Occipital lobe (tissue), 2 donors: ENCODE data around the gene CPED1. TPM values are rescaled to one million over a fixed set of nuclear protein-coding genes. Genes with fewer than 3 reads are reported as not detected.
"Not testable (repeated sequence)": the region's sequence is repeated elsewhere in the genome, so short reads cannot be mapped to it uniquely, and the experiment has no call there.

Experiments used
- DNase-seq: peaks from one replicate; lab custom pipeline; 2025; lab: John Stamatoyannopoulos, UW
- total RNA-seq: library from RNA; depleted of rRNA; stranded (reverse); fragments of >200 nt; gene quantifications from one replicate; pipeline ENCODE4 v1.2.3, GENCODE V29; 2014

The CPED1 gene
- total RNA-seq, 1 donor from 2014 or later, result 3.9 TPM

DNA sequence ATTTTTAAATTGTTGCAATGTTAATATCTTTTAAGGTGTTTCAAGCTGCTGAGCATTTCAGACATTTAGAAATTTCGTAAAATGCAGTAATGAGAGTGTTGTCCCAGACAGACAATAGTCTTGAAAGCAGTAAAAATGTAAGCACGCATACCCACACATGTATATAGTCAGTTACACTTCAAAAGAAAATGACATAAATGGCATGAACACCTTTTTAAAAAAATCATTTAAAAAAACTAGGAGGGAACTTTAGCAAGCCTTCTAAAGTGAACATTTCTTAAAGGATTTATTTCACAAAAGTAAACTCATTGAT is 51.0 kb downstream of the CPED1 start:
- DNase-seq, result no peak

DNA sequence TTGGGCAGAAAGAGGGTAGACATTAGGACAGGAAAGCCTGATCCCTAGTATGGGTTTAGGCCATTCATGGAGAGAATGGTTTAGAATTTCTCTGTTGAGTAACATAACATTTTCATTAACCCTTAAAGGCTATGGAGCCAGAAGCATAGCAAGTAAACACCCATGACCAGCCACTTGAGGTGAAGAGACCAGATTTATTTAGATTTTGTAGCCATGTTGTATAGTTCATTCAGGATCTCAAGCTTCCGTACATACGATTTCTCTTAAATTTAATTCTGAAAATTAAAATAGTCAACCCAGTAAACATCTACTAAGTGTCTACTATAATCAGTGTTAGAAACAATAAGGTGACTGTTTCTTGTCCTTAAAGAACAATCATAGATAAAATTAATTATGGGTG is 51.5 kb downstream of the CPED1 start:
- DNase-seq, result no peak

DNA sequence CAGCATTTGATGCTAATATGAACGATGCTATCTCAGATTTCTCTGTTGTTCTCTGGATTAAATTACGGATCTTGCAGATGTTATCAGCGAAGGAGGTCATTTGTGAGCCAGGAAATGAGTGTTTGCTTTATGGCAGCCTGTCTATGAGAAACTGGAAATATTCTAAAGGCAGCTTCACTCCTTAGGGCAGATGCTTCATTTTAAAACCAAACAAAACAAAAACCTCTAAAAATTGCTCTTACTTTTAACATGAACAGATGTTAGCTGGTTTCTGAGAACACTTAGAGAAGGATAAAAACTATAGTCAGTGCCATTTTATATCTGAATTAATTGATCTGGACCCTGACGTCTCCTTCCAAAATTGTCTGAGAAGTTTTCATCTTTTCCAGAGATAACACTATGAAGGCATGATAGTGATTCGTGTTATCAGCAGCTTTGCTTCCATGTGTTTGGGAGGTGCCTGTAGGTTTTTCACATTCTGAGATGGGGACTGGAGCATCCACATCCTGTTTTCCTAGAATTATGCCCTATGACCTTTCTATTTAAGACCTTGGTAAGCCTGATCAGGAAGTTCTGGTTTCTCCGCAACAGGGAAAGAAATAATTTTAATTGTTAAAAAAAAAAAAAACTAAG is 53.1 kb downstream of the CPED1 start:
- no peak for DNase-seq

DNA sequence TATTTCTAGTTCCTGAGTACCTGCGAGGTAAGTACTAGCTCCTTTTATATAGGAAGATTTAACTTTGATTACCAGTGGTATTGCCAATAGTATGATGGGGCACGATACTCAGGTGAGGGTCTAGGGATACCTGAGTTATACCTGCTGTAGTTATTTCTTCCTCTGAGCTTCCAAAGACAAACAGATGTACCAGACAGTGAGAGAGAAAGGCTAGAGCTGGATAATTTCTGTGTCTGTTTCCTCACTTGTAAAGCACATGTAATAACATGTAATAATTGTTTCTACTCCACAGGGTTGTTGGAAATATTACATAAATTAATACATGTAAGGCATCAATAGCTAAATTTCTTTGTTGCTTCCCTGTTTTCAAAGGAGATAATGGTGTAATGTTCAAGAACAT is 53.7 kb downstream of the CPED1 start:
- DNase-seq, result no peak

GRCh38 chr7:121042899-121043298 is 54.4 kb downstream of the CPED1 start:
- no peak for DNase-seq

DNA sequence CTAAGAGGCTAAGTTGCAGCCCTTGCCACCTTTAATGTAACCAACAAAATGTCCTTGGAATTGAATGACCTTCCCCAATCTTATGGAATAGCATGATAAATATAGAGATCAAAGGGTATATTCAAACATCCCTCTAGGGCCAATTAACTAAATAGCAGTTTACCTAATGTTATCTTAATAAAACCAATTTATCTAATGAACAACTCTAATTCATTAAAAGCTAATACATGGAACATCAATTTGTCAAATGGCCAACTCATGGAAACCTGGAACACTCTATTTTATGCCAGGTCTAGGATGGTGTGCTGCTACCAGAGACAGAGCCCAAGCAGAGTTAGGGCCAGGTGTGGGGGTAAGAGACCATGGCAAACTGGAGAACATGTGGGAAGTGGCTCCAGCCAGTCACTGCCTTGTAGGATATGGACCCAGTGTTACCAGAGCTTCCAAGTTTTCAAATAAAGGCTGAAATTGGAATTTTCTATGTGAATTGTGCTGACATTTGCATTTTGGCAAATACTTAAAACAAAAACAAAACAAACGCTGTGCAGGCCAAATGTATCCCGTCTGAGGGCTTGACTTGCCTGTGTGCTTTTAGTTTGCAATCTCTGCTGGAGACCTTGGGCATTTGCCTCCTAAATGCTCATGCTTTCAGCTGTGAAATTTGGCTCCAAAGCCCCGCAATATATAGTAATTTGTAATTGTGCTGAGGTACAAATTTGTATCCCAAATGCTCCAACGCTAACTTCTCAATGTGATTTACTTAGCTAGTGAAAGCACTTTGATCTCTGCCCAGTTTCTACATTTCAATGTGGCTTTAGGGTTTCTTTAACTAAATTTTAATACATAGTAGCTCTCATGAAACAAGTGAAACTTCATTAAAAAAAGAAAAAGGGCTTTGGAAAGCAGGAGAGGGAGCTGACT is 55.1 kb downstream of the CPED1 start:
- DNase-seq, result no peak

DNA sequence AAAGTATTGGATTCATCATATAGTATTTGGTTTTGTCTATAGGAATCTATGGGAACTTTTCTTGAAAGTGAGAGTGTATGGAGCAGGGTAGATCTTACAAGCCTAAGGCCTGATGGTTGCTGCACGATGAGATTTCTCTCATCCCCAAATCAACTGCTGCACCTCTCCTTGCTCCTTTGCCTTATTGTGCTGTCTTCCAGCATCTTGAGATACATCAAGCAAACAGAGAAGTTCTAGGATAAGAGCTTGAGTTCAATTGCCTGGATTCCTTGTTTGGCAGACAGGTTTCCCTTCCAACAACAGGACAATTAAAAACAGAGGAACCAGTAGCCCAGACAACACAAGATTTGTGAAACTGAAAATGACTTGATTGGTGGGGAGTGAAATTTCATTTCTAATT is 56.6 kb downstream of the CPED1 start:
- no peak for DNase-seq

DNA sequence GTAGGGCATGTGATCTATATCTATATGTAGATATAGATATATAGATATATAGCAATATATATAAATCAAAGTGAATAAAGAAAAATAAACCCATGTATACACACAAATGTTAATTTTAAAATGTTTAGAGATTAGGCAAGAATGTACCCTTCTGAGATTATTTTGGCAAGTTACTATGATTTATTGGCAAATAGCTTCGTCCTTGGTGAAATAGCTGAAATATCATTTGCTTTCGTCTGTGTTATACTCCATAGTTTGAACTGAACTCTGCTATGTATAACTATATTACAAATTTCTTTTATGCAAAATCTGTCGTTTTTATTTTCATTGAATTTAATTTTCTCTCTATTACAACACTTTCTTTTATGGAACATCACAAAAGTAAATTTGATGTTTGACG is 57.5 kb downstream of the CPED1 start:
- no peak for DNase-seq

DNA sequence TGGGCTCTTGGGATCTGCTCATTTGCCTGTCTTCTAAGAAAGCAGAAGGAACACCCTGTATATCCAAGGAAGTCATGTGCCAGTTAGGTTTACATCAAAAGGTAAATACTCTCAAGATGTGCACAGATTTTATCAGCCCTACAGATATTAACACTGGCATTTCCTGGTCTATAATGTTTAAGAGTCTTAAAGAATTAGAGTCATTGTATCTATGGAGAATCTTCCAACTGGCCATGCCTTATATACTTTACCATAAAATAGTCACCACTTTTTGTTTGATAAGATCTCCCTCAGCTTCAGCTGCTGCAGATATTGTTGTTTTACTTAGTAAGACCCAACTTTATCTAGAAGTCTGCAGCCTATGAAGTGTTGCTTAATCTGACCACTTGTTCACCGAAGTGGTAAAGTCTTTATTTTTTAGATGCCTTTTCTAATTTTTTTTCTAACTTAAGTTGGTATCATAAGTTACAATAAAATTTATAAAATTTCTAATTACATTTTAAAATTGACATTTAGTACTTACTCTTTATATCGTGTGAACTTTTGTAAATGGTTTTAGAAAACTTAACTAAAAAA is 58.5 kb downstream of the CPED1 start:
- DNase-seq, result no peak

GRCh38 chr7:121048195-121048594 is 59.7 kb downstream of the CPED1 start:
- no peak for DNase-seq

DNA sequence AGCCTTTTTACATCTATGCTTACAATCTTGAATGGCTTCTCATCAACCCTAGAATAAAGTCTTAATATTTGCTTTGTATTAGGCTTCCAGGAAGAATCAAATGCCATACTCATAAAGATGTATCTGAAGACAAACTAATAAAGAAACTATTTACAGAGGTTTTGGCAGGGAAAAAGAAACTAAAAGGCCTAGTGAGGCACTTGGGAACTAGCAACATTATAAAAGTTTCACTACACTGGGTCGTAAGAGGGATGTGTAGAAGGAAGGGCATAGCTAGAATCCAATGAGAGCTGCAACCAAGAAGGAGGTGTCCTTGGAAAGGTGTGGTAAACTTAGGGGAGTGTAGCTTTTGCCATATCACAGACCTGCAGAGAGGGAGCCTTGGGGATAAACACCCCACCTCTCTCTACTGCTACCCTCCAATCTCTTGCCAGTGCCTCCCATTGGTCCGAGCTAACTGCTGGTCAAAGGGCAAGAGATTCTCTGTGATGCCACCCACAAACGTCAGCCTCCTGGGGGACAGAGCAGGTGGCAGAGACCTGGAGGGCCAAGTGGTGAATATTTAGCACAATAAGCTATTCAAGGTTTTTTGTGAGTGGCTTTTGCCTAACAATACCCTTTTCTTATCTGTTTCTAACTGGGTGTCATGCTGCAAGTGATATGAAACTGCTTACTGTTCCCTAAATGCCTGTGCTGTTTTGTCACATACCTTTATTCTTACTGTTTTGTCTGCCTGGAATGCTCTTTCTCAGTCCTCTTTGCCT is 60.7 kb downstream of the CPED1 start:
- DNase-seq, result no peak

GRCh38 chr7:121049897-121050296 is 61.4 kb downstream of the CPED1 start:
- DNase-seq, result no peak

GRCh38 chr7:121053219-121053618 is 64.7 kb downstream of the CPED1 start:
- no peak for DNase-seq

GRCh38 chr7:121054925-121055324 is 66.4 kb downstream of the CPED1 start:
- DNase-seq, result no peak

GRCh38 chr7:121057878-121058277 is 69.4 kb downstream of the CPED1 start:
- no peak for DNase-seq

- no peak for DNase-seq
Observed at GRCh38 chr7:121058975-121059374, 70.5 kb downstream of the CPED1 start.

DNA sequence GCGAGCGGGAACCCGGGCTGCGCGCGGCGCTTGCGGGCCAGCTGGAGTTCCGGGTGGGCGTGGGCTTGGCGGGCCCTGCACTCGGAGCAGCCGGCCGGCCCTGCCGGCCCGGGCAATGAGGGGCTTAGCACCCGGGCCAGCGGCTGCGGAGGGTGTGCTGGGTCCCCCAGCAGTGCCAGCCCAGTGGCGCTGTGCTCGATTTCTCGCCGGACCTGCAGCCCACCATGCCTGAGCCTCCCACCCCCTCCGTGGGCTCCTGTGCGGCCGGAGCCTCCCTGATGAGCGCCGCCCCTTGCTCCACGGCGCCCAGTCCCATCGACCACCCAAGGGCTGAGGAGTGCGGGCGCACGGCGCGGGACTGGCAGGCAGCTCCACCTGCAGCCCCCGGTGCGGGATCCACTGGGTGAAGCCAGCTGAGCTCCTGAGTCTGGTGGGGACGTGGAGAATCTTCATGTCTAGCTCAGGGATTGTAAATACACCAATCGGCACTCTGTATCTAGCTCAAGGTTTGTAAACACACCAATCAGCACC is 71.5 kb downstream of the CPED1 start:
- DNase-seq, result not testable (repeated sequence)

DNA sequence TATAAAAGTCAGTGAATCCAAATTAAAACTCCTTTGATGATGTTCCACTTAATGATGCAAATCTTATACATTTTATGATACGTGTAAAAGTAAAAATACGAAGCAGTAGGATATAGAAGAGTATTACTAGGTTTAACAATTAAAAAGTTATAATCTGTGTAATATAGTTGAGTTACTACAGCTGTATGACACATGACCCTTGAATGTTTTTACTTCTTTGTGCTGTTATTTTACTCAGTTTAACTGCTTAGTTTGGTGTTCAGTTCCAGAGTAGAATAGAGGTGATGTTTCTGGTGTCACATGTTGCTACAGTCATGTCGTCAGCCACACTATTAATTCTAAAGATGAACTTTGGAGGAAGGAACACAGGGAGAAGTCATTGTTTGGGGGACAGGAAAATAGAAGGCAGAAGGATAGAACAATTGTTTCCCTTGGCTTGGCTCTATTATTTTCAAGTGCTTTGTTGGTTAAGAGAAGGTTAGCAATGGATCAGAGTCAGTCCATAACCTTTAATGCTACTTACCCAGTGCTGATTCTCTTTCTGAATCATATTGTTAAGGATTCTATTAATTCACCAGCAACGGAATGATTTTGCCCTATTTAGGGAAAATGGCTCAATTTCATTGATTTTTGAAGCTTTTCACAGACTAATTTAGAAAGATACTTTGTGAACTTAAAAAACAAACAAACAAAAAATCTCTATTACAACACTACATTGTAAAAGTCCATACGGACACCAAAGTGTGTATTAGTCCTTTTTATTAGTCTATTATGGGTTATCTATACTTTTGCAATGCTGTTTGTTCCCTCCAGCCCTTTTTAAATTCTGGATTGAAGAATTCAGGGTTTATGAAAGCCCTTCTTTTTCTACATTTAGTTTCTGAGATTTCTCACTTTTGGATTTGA is 73.4 kb downstream of the CPED1 start:
- no peak for DNase-seq

GRCh38 chr7:121062671-121063279 is 74.3 kb downstream of the CPED1 start:
- no peak for DNase-seq

DNA sequence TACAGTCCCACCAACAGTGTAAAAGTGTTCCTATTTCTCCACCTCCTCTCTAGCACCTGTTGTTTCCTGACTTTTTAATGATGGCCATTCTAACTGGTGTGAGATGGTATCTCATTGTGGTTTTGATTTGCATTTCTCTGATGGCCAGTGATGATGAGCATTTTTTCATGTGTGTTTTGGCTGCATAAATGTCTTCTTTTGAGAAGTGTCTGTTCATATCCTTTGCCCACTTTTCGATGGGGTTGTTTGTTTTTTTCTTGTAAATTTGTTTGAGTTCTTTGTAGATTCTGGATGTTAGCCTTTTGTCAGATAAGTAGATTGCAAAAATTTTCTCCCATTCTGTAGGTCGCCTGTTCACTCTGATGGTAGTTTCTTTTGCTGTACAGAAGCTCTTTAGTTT is 79.2 kb downstream of the CPED1 start:
- DNase-seq, result not testable (repeated sequence)
